AG04449 (cell line): Measurements from ENCODE around the gene RPUSD4.

ENCODE experiments used
- CTCF ChIA-PET: fragments of 350-600 bp; formaldehyde crosslinking; extraction: SDS; loops from one replicate; lab custom pipeline; 2021; ENCODE audit warnings: antibody characterized with exemption; lab: Yijun Ruan, JAX
- POLR2A ChIA-PET: fragments of 400-600, 350-600 bp; formaldehyde crosslinking; extraction: SDS; loops from one replicate; lab custom pipeline; 2020; ENCODE audit warnings: antibody characterized with exemption, inconsistent platforms; lab: Yijun Ruan, JAX
- DNase-seq: peaks from one replicate; pipeline ENCODE4 v3.0.0-alpha.2; 2010; ENCODE audit warnings: low read depth, low spot score
- H3K4me3 ChIP-seq: 2 replicates; pipeline ENCODE4 v1.5.1; 2011; ENCODE audit warnings: low read depth, mild to moderate bottlenecking, control low read depth, low read length
- TF ChIP-seq, protein P1 (sequence below): IDR thresholded peaks from one replicate; pipeline ENCODE4 v1.5.1; 2011; ENCODE audit warnings: mild to moderate bottlenecking, moderate library complexity, low read length, control low read depth, inconsistent platforms; ENCODE audit not compliant: insufficient read depth; ENCODE audit errors: missing control alignments

Gene RPUSD4

DNA sequence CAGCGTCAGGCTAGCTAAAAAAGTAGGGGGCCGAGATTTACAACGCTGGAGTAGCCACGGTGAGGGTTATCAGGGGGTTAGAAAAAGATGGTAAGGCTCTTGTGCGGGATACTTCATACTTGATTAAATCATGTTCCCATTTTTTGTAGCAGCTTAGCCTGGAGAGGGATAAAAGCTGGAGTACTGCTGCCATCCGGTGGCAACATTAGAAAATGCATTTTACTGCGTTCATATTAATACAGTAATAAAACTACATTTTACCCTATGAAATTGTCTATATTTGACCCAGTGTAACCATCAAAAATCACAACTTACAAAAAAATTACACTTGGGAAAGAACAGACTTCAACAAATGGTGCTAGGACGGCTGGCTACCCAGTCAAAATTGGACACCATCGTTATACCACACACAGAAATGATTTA lies 17.3 kb downstream of the RPUSD4 start:
- H3K4me3 ChIP-seq = no peak overlapping the region
- POLR2A ChIA-PET = no interaction called here
- CTCF ChIA-PET = interaction anchor here (0.6 to 11.0 kb wide), 26 partner anchors 9 to 297 kb away, joined by 3 to 293 read pairs (median 4); partner anchors contain the start of genes DDX25, PUS3 and VSIG10L2
- TF ChIP-seq, protein P1, sequence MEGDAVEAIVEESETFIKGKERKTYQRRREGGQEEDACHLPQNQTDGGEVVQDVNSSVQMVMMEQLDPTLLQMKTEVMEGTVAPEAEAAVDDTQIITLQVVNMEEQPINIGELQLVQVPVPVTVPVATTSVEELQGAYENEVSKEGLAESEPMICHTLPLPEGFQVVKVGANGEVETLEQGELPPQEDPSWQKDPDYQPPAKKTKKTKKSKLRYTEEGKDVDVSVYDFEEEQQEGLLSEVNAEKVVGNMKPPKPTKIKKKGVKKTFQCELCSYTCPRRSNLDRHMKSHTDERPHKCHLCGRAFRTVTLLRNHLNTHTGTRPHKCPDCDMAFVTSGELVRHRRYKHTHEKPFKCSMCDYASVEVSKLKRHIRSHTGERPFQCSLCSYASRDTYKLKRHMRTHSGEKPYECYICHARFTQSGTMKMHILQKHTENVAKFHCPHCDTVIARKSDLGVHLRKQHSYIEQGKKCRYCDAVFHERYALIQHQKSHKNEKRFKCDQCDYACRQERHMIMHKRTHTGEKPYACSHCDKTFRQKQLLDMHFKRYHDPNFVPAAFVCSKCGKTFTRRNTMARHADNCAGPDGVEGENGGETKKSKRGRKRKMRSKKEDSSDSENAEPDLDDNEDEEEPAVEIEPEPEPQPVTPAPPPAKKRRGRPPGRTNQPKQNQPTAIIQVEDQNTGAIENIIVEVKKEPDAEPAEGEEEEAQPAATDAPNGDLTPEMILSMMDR = peak; percentile 36
- DNase-seq = no peak

DNA sequence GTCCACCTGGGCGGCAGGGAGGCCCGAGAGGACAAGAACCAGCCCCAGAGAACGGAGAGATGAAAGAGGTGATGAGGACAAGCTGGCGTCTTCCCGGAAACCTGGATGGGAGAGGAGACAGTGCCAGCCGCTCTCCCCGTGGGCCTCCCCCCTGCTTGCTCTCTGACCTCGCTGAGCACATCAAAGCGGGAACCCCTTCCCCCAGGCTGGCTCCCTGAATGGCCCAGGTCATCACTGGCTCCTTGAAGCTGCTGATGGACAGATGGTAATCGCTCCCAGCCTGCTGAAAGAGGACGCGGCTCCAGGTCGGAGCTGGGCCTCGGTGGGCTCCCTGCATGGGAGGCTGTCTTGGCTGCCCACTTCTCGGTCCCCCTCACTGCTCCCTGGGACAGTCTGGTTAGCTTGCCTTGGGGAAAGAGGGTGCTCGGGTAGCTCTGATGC lies 18.4 kb downstream of the RPUSD4 start:
- CTCF ChIA-PET = interaction anchor here (0.8 to 11.0 kb wide), 20 partner anchors 8 to 296 kb away, joined by 3 to 293 read pairs (median 6); partner anchors contain the start of genes DDX25, PUS3 and VSIG10L2
- TF ChIP-seq, protein P1 = no peak
- H3K4me3 ChIP-seq = no peak overlapping the region
- no peak for DNase-seq
- POLR2A ChIA-PET = no interaction called here

DNA sequence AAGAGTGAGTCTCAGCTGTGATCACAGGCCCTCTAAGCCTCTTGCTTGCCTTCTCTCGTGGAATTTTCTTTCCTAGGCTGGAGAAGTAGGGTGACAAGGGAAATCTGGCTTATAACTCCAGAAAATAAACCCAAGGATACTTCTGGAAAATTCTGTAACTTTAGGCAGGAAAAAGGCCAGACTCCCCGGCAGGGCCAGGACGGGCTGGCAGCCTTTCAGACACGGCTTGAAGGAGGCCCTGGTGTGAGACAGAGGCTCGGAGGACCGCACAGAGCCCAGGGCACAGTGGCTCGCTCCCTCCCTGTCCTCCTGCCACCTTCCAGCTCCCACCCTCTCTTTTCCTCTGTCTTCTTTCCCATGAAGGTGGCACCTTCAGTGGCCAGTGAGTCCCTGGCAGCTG lies 19.1 kb downstream of the RPUSD4 start:
- ChIA-PET POLR2A (no interaction called here), CTCF (interaction anchor here (1.6 to 11.0 kb wide), 5 partner anchors 9 to 289 kb away, joined by 7 to 293 read pairs (median 83); partner anchors contain the start of genes DDX25, PUS3 and VSIG10L2)
- TF ChIP-seq, protein P1 = no peak
- H3K4me3 ChIP-seq = no peak overlapping the region
- DNase-seq = no peak

DNA sequence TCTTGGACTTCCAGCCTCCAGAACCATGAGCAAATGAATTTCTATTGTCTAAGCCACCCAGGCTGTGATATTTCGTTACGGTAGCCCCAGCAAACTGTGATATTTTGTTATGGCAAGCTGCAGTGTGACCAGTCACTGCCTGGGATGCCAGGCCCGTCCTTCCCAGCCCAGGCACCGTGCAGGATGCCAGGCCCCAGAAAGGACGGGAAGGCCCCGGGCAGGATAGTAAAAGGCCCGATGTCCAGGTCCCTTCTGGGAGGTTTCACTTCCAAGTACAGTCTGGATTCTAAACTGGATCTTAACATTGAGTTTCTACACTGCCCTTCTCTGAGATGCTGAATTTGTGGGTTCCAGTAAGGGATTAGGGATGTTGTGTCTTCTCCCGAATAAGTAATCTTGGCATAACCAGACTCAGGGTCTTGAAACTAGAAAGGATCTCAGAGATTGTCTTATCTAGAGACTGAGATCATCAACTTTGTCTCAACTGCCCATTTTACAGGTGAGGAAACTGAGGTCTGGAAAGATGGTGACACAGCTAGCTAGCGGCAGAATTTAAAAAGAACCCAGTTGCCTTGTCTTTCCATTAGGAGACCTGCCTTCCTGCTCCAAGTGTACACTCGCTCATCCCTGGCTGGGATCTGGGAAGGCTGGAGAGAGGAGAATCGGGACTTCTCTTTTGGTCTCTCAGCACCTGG lies 19.9 kb downstream of the RPUSD4 start:
- TF ChIP-seq, protein P1 = no peak
- ChIA-PET POLR2A (no interaction called here), CTCF (interaction anchor here (1.0 to 11.0 kb wide), 4 partner anchors 250 to 273 kb away, joined by 3 to 293 read pairs (median 96); partner anchors contain the start of gene VSIG10L2)
- DNase-seq = no peak
- no peak overlapping the region for H3K4me3 ChIP-seq

DNA sequence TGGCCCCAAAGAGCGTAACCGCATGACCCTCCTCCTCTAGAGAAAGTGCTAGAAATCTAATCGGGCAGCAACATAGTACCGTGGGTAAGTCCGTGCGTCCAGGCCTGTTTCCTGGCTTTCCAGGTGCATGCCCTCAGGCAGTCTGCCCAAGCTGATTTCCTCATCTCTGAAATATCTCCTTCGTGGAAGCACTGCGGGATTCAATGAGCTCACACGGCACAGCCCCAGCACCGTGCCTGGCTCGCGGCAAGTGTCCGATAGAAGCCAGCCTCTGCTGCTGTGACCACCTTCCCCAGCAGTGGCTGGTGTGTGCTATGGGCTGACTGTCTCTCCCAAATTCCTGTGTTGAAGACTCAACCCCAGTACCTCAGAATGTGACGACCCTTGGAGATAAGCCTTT lies 20.7 kb downstream of the RPUSD4 start:
- TF ChIP-seq, protein P1 = no peak

More for the DNA sequence above, 20.7 kb downstream of the RPUSD4 start:
- DNase-seq = no peak
- CTCF ChIA-PET = interaction anchor here (1.0 to 11.0 kb wide), 4 partner anchors 249 to 272 kb away, joined by 3 to 293 read pairs (median 44); no protein-coding TSS in a partner anchor
- POLR2A ChIA-PET = no interaction called here
- H3K4me3 ChIP-seq = no peak overlapping the region
